Activated T-cell treated with anti-CD3 and anti-CD28 coated beads, Interleukin-2, amount 50 U/mL, for 72 hours (primary cell): Measurements from ENCODE around the gene CA5A. TPM values are rescaled to one million over a fixed set of nuclear protein-coding genes. Genes with fewer than 3 reads are reported as not detected.
"Not testable (repeated sequence)": the region's sequence is repeated elsewhere in the genome, so short reads cannot be mapped to it uniquely, and the experiment has no call there.

Source experiments
- ATAC-seq, 2 donors: fragments of 150-1000 bp; cut with Tn5 transposase; replicated peaks in 1 of 2; 2 replicates each; pipeline ENCODE4 v1.10.0; 2021; ENCODE audit warnings: moderate library complexity in 2 of 2, mild to moderate bottlenecking in 1 of 2
- DNase-seq, 2 donors: peaks; one replicate each; pipeline ENCODE4 v3.0.0; 2021 to 2022; ENCODE audit warnings: mixed read lengths in 1 of 2
- H3K27ac Mint-ChIP-seq: one replicate; pipeline ENCODE4 v1.8.0; 2022; ENCODE audit warnings: mild to moderate bottlenecking, moderate library complexity, mixed read lengths
- H3K27me3 Mint-ChIP-seq: one replicate; pipeline ENCODE4 v1.8.0; 2022; ENCODE audit warnings: low read depth, mixed read lengths
- H3K36me3 Mint-ChIP-seq, 2 donors: one replicate each; pipeline ENCODE4 v1.8.0; 2022; ENCODE audit warnings: mixed read lengths in 2 of 2, mild to moderate bottlenecking in 1 of 2; ENCODE audit not compliant: insufficient read depth in 2 of 2
- H3K4me1 Mint-ChIP-seq: one replicate; pipeline ENCODE4 v1.8.0; 2022; ENCODE audit warnings: low read depth, mixed read lengths
- H3K4me3 Mint-ChIP-seq, 2 donors: one replicate each; pipeline ENCODE4 v1.8.0; 2022; ENCODE audit warnings: mild to moderate bottlenecking in 2 of 2, mixed read lengths in 2 of 2, moderate library complexity in 2 of 2
- H3K9me3 Mint-ChIP-seq, 2 donors: one replicate each; pipeline ENCODE4 v1.8.0; 2022; ENCODE audit warnings: mixed read lengths in 2 of 2
- total RNA-seq, 2 donors: library from RNA; stranded (reverse); gene quantifications; one replicate each; pipeline ENCODE4 v1.2.3, GENCODE V29; 2022

CA5A gene
- total RNA-seq, 2 donors from 2014 or later = 0.22 TPM; not detected in 1

GRCh38 chr16:87921236-87921773, 15.0 kb downstream of the CA5A start:
- no peaks in the 10 kb centered on the region for H3K36me3 Mint-ChIP-seq
- no peak overlapping the region for H3K4me3 Mint-ChIP-seq
- H3K27ac Mint-ChIP-seq = no peak overlapping the region
- H3K4me1 Mint-ChIP-seq = peaks cover 7% of the 10 kb centered on the region
- peaks cover 11% of the 10 kb centered on the region for H3K27me3 Mint-ChIP-seq
- no peaks in the 10 kb centered on the region for H3K9me3 Mint-ChIP-seq
- DNase-seq (no peak), ATAC-seq (no peak)

GRCh38 chr16:87919681-87919994, 16.7 kb downstream of the CA5A start:
- ATAC-seq (no peak), DNase-seq (no peak)
- H3K27ac Mint-ChIP-seq = no peak overlapping the region
- no peaks in the 10 kb centered on the region for H3K4me1 Mint-ChIP-seq
- H3K36me3 Mint-ChIP-seq = no peaks in the 10 kb centered on the region
- H3K9me3 Mint-ChIP-seq = no peaks in the 10 kb centered on the region
- H3K27me3 Mint-ChIP-seq = peaks cover 11% of the 10 kb centered on the region
- H3K4me3 Mint-ChIP-seq = no peak overlapping the region

DNA sequence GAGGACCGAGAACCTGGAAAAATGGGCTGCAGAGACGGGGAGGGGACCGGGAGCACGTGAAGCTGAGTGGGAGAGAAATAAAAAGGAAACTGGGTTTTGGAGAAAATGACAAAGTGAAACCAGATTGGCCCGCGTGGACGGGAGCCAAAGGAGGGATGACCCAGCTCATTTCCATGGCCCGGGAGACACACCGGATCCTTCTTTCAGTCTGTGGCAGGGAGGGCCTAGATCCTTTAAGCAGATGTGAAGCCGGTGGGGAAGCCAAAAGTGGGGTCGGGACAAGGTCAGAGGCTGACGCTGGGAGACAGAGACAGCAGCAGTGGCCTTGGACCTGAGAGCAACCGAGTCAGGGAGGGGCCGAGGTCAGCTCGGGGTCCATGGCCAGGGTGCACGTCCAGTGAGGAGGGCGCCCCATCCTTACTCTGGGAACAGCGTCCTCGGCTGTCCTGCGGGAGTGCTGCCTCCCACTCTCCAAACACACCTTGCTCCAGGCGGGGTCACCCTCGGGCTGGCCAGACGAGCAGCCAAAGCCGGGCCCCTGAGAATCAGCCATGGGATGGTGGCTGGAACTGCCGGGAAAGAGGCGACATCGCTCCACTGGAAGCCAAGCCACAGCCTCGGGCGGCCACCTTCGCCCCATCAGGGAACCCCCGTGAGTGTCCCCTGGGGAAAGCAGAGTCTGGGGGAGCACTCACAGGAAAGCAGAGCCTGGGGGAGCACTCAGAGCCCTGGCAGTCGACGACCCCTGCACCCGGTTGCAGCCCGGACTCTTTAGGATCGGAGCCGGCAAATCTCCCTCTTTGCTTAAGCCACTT, 17.3 kb downstream of the CA5A start:
- Mint-ChIP-seq H3K27me3 (peaks cover 11% of the 10 kb centered on the region), H3K4me1 (no peaks in the 10 kb centered on the region), H3K4me3 (no peak overlapping the region), H3K27ac (no peak overlapping the region), H3K36me3 (no peaks in the 10 kb centered on the region), H3K9me3 (no peaks in the 10 kb centered on the region)
- ATAC-seq (no peak), DNase-seq (no peak)

GRCh38 chr16:87918338-87918737, 18.0 kb downstream of the CA5A start:
- ATAC-seq = no peak
- DNase-seq = no peak
- H3K36me3 Mint-ChIP-seq = no peaks in the 10 kb centered on the region
- no peaks in the 10 kb centered on the region for H3K9me3 Mint-ChIP-seq
- no peak overlapping the region for H3K27ac Mint-ChIP-seq
- H3K4me1 Mint-ChIP-seq = no peaks in the 10 kb centered on the region
- H3K4me3 Mint-ChIP-seq = no peak overlapping the region
- H3K27me3 Mint-ChIP-seq = peaks cover 11% of the 10 kb centered on the region

DNA sequence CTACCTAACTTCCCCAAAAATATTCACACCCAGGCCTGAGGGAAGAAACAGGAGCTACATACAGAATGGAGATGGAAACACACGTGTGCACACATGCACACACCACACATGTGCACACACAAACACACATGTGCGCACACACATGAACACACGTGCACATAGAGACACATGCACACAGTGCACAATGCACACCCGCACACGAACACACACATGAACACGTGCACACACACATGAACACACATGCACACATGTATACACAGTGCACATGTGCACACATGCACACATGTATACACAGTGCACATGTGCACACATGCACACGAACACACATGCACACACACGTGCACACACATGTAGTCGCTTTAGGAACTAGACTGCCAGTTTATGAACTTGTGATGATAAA, 18.8 kb downstream of the CA5A start:
- no peak for DNase-seq
- H3K27me3 Mint-ChIP-seq = peaks cover 11% of the 10 kb centered on the region
- no peak overlapping the region for H3K27ac Mint-ChIP-seq
- no peaks in the 10 kb centered on the region for H3K9me3 Mint-ChIP-seq
- no peaks in the 10 kb centered on the region for H3K36me3 Mint-ChIP-seq
- no peak overlapping the region for H3K4me3 Mint-ChIP-seq
- ATAC-seq = no peak
- no peaks in the 10 kb centered on the region for H3K4me1 Mint-ChIP-seq

DNA sequence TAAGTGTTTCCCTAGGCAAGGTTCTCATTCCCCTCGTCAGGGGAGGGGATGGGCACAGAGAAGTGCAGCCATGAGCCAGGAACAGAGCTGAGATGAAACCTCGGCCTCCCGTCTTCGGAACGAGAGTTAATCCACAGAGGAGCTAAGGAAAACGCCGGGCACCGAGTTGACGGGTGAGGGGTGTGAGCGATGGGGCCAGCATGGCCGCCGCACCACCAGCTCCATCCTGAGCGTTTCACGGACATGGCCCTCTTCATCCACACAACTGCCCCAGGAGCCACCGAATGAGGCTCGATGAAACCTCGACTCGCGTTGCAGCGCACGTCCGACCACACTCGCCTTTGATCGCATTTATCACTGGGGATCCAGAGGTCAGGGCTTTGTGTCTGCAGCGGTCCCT, 21.5 kb downstream of the CA5A start:
- Mint-ChIP-seq H3K27ac (no peak overlapping the region), H3K36me3 (no peaks in the 10 kb centered on the region), H3K4me3 (no peak overlapping the region), H3K4me1 (no peaks in the 10 kb centered on the region), H3K27me3 (peaks cover 11% of the 10 kb centered on the region), H3K9me3 (no peaks in the 10 kb centered on the region)
- ATAC-seq (no peak), DNase-seq (no peak)

DNA sequence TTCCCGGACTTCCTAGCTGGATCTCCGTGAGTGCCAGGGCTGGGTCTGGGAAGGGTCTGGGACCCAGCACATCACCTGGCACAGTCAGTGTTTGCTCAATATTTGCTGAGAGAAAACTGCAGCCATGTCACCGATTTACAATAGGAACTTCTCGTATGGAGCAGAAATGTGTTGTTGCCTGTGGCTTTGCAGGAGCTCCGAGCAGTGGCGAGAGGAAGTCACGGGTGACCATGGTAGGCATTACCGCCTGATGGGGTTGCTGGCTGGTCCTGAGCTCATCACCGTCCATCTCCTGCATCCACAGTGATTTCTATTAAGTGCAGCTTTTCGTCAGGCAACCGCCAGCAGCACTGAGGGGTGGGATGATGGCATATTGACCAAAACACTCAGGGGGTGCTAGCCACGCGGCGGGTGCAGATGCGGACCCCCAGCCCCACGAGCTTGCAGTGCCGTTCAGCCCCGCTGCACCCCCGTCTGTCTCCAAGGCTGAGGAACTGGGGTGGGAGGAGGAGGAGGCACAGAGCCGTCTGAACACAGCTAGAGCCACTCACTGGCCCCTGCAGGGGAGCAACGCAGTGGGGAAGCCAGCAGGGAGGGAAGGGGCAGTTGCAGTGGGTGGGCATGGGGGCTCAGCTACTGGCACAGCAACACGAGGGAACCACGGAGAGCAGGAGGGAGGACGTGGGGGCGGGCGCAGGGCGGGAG, 22.2 kb downstream of the CA5A start:
- peaks cover 11% of the 10 kb centered on the region for H3K27me3 Mint-ChIP-seq
- not testable (repeated sequence) for H3K4me1 Mint-ChIP-seq, ATAC-seq, H3K36me3 Mint-ChIP-seq, H3K9me3 Mint-ChIP-seq, DNase-seq, H3K27ac Mint-ChIP-seq, H3K4me3 Mint-ChIP-seq

DNA sequence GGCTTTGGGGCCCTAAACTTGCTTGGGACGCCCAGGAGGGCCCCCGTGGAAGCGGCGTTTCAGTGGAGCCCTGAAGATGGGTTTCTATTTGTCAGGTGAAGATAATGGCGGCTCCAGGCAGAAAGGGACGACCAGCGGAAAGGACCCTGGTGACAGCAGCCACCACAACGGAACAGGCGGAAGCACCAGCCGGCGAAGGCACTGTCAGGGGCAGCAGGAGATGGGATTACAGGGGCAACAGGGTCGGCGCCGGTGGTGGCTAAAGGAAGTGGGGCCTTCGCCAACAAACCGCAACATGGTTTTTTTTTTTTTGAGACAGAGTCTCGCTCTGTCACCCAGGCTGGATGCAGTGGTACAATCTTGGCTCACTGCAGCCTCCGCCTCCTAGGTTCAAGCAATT, 23.6 kb downstream of the CA5A start:
- Mint-ChIP-seq H3K4me1 (peaks cover 12% of the 10 kb centered on the region), H3K4me3 (peak overlapping the region in 1 of 2 donors; percentile 37)
- ATAC-seq, H3K9me3 Mint-ChIP-seq, DNase-seq, H3K27me3 Mint-ChIP-seq, H3K27ac Mint-ChIP-seq, H3K36me3 Mint-ChIP-seq: not testable (repeated sequence)

DNA sequence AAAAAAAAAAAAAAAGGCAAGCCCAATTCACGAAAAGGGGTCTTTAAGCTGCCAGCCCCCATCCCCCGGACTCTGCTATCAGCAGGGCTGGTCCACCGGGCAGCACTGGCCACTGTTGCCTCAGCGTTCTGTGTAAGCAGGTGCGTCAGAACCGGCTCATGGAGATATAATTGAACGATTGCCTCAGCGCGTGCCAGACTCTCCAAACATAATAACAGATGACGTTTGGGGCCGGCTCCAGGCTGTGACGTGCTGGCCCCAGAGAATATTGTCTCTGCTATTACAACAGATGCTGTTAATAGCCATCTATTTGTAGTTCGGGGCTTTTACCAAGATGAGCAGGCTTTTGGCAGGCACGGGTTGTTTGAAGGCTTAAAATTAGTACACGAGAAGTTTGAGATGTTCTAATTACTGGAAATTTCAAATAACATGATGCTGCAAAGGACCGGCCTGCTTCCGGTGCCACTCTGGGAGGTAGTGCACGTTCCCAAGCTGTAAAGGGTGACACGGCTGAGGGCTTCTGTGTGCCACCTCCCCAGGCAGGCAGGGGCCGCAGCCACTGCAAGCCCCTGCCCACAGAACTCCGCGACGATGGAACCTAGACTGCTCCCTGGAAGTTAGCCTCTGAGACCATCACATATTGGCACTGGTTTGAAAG, 25.1 kb downstream of the CA5A start:
- H3K27me3 Mint-ChIP-seq, H3K4me3 Mint-ChIP-seq, DNase-seq, H3K9me3 Mint-ChIP-seq, H3K36me3 Mint-ChIP-seq, ATAC-seq, H3K27ac Mint-ChIP-seq: not testable (repeated sequence)
- peaks cover 12% of the 10 kb centered on the region for H3K4me1 Mint-ChIP-seq

DNA sequence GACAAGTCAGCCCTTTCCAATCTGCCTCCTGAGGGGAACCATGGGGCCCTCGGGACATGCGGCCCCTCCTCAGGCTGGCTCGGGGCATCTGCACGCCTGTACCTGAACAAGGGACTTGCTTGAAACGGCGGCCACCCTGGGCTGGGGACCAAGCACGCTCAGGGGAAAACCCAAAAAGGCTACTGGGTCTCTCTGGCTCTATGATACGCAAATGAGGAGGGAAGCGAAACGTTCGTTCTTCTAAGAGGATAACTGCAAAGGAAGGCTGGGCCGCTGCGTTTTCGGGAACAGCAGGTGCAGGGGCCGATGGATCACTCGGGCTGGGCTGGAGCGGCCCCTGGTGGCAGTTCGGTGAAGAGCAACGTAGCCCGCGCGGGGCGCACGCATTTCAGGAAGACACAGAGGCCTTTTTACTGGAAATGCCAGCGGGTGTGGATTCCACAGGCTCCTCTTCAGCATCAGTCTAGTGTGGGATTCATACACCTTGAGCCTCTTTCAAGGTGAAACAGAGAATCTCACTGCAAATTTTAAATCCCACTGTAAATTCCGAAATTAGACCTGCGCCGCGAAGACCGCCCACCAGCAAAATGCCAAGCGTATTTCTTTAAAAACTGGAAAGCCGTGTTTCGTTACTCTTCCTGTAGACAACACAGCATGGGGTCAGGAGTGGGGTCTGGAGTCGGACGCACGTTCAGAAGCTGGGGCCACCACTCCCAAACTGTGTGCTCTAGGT, 27.0 kb downstream of the CA5A start:
- peaks cover 16% of the 10 kb centered on the region for H3K4me1 Mint-ChIP-seq
- peak; percentile 89 to 91 for ATAC-seq
- H3K27ac Mint-ChIP-seq = peak overlapping the region; percentile 88
- H3K9me3 Mint-ChIP-seq, H3K36me3 Mint-ChIP-seq, H3K27me3 Mint-ChIP-seq: not testable (repeated sequence)
- peak overlapping the region; percentile 8 to 64 for H3K4me3 Mint-ChIP-seq
- peak; percentile 86 to 93 for DNase-seq

DNA sequence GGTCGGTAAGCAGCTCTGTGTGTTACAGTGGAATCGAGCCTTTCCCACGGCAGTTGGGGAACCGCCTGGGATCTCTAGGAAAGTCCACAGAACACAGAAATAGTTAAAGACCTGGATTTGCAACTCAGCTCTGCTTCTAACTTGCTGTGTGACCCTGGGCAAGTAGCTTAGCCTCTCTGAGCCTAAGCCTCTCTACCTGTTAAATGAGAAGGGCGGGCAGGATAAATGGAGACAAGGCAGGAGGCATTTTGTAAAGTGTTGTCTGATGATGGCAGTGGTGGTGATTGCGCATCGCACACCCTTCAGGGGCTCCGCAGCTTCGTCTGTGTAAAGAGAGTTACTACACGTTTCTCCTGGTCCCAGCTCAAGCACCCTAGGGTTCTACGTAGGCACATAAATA, 28.2 kb downstream of the CA5A start:
- H3K9me3 Mint-ChIP-seq, H3K36me3 Mint-ChIP-seq, H3K4me3 Mint-ChIP-seq, H3K27ac Mint-ChIP-seq, H3K27me3 Mint-ChIP-seq, ATAC-seq, DNase-seq: not testable (repeated sequence)
- peaks cover 25% of the 10 kb centered on the region for H3K4me1 Mint-ChIP-seq

DNA sequence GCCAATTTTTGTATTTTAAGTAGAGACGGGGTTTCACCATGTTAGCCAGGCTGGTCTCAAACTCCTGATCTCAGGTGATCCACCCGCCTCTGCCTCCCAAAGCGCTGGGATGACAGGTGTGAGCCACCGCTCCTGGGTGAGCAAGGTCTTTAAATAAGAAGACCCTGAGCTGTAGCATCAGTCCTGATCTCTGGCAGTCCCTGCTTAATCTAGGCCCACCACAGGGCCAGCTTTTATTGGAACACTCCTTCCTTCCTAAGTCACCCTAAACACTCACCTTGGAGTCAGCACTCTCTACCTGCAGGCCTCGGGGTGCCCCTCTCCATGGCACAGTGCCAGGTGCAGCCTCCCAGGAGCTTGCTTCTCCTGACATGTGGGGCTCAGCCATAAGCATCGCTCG, 30.8 kb downstream of the CA5A start:
- not testable (repeated sequence) for H3K9me3 Mint-ChIP-seq, ATAC-seq, H3K36me3 Mint-ChIP-seq

DNA sequence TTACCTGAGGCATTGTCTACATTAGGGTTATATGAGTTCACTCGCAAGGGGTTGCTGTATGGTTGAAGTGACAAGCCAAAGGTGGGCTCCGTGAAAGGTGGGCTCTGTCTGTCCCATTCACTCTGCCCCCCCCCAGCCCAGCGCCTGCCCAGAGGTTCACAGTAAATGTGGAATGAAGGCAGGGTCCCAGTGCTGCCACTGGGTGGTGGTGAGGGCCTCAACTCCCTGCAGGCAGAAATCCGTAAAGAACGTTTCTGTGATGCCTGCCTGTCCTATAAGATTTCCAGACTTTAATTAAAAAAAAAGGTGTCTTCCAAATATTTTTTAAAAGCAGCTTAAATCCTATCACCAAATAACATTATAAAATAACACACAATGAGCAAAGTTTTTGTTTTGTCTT, 31.4 kb downstream of the CA5A start:
- H3K4me1 Mint-ChIP-seq = peaks cover 39% of the 10 kb centered on the region
- not testable (repeated sequence) for DNase-seq, H3K9me3 Mint-ChIP-seq, H3K4me3 Mint-ChIP-seq, ATAC-seq, H3K27me3 Mint-ChIP-seq, H3K27ac Mint-ChIP-seq, H3K36me3 Mint-ChIP-seq

More for the DNA sequence above, 30.8 kb downstream of the CA5A start:
- H3K27ac Mint-ChIP-seq, H3K27me3 Mint-ChIP-seq, DNase-seq, H3K4me3 Mint-ChIP-seq: not testable (repeated sequence)
- peaks cover 39% of the 10 kb centered on the region for H3K4me1 Mint-ChIP-seq
